Trophoblast cell (in vitro differentiated cells and primary cell): ENCODE results near the gene SUSD4.

Source experiments
- DNase-seq, 2 donors: peaks; one replicate each; pipeline ENCODE4 v3.0.0-alpha.2; 2016
- H2AFZ ChIP-seq: 2 replicates; pipeline ENCODE4 v1.6.1; 2013; ENCODE audit warnings: low read length, moderate library complexity, mild to moderate bottlenecking; ENCODE audit not compliant: insufficient read depth, poor library complexity
- H2AK5ac ChIP-seq: 2 replicates; pipeline ENCODE4 v1.6.1; 2013; ENCODE audit warnings: mild to moderate bottlenecking, low read length
- H2BK120ac ChIP-seq: 2 replicates; pipeline ENCODE4 v1.6.1; 2013; ENCODE audit warnings: low read length, mild to moderate bottlenecking, moderate library complexity; ENCODE audit not compliant: insufficient read depth, poor library complexity
- H2BK12ac ChIP-seq: 2 replicates; pipeline ENCODE4 v1.6.1; 2013; ENCODE audit warnings: mild to moderate bottlenecking, low read length, moderate library complexity
- H2BK5ac ChIP-seq: 2 replicates; pipeline ENCODE4 v1.6.1; 2013; ENCODE audit warnings: low read length, low read depth, moderate library complexity, mild to moderate bottlenecking; ENCODE audit not compliant: poor library complexity
- H3K14ac ChIP-seq: 2 replicates; pipeline ENCODE4 v1.6.1; 2013; ENCODE audit warnings: mild to moderate bottlenecking, low read length
- H3K18ac ChIP-seq: 2 replicates; pipeline ENCODE4 v1.6.1; 2013; ENCODE audit warnings: mild to moderate bottlenecking, low read length
- H3K23ac ChIP-seq: 2 replicates; pipeline ENCODE4 v1.6.1; 2013; ENCODE audit warnings: low read length
- H3K27ac ChIP-seq: 2 replicates; pipeline ENCODE4 v1.5.1; 2013; ENCODE audit warnings: low read depth, mild to moderate bottlenecking, inconsistent platforms, low read length, moderate library complexity
- H3K27me3 ChIP-seq: 2 replicates; pipeline ENCODE4 v1.6.1; 2013; ENCODE audit warnings: inconsistent platforms, mild to moderate bottlenecking, low read length, moderate library complexity; ENCODE audit not compliant: insufficient read depth
- H3K36me3 ChIP-seq, 2 experiments: 1 replicate in 1 of 2; 2 replicates in 1 of 2; pipeline ENCODE4 v1.6.1; 2013; ENCODE audit warnings: low read length in 2 of 2, mild to moderate bottlenecking in 2 of 2, moderate library complexity in 1 of 2; ENCODE audit not compliant: insufficient read depth in 2 of 2, control insufficient read depth in 1 of 2
- H3K4ac ChIP-seq: 2 replicates; pipeline ENCODE4 v1.6.1; 2013; ENCODE audit warnings: low read depth, mild to moderate bottlenecking, low read length, moderate library complexity
- H3K4me1 ChIP-seq, 2 experiments: 1 replicate in 1 of 2; 2 replicates in 1 of 2; pipeline ENCODE4 v1.6.1; 2013; ENCODE audit warnings: low read length in 2 of 2, mild to moderate bottlenecking in 2 of 2, moderate library complexity in 1 of 2; ENCODE audit not compliant: insufficient read depth in 2 of 2, control insufficient read depth in 1 of 2
- H3K4me2 ChIP-seq: 2 replicates; pipeline ENCODE4 v1.6.1; 2013; ENCODE audit warnings: inconsistent platforms, mild to moderate bottlenecking, low read length, moderate library complexity
- H3K4me3 ChIP-seq: 2 replicates; pipeline ENCODE4 v1.5.1; 2013; ENCODE audit warnings: mild to moderate bottlenecking, low read depth, low read length, inconsistent platforms
- H3K79me1 ChIP-seq: one replicate; pipeline ENCODE4 v1.6.1; 2013; ENCODE audit warnings: low read length
- H3K79me2 ChIP-seq: 2 replicates; pipeline ENCODE4 v1.6.1; 2013; ENCODE audit warnings: low read length, mild to moderate bottlenecking; ENCODE audit not compliant: control insufficient read depth, insufficient read depth, poor library complexity
- H3K9ac ChIP-seq: 2 replicates; pipeline ENCODE4 v1.6.1; 2013; ENCODE audit warnings: mild to moderate bottlenecking, low read length
- H3K9me3 ChIP-seq: 2 replicates; pipeline ENCODE4 v1.6.1; 2013; ENCODE audit warnings: low read depth, mild to moderate bottlenecking, control low read depth, inconsistent platforms, low read length; ENCODE audit not compliant: insufficient read depth
- H4K12ac ChIP-seq: 2 replicates; pipeline ENCODE4 v1.6.1; 2013; ENCODE audit warnings: low read depth, mild to moderate bottlenecking, low read length, moderate library complexity
- H4K8ac ChIP-seq: 2 replicates; pipeline ENCODE4 v1.6.1; 2013; ENCODE audit warnings: low read depth, mild to moderate bottlenecking, low read length, moderate library complexity
- H4K91ac ChIP-seq: one replicate; pipeline ENCODE4 v1.6.1; 2013; ENCODE audit warnings: low read depth, mild to moderate bottlenecking, low read length, moderate library complexity
- WGBS: extraction: QIAGEN DNeasy Blood & Tissue Kit; methylation state at CpG from one replicate; pipeline ENCODE4 v1.1.7; 2013; ENCODE audit warnings: missing lambda C conversion rate; ENCODE audit not compliant: insufficient read length, insufficient coverage; ENCODE audit errors: extremely low coverage; 5-methylcytosine and 5-hydroxymethylcytosine counted together

The SUSD4 gene

GRCh38 chr1:223326776-223327175 is 37.2 kb downstream of the SUSD4 start:
- Histone ChIP-seq H3K27ac (no peak overlapping the region), H3K9me3 (no peaks in the 10 kb centered on the region), H4K12ac (no peak overlapping the region), H2AFZ (no peak overlapping the region), H2BK5ac (no peak overlapping the region), H3K4ac (no peak overlapping the region), H3K4me2 (no peak overlapping the region), H3K9ac (no peak overlapping the region), H3K27me3 (no peaks in the 10 kb centered on the region), H3K23ac (no peak overlapping the region), H3K4me3 (no peak overlapping the region), H3K4me1 (no peaks in the 10 kb centered on the region), H3K18ac (no peak overlapping the region), H4K8ac (no peak overlapping the region), H2BK120ac (no peak overlapping the region), H3K14ac (no peak overlapping the region), H4K91ac (no peak overlapping the region), H3K79me1 (no peaks in the 10 kb centered on the region), H2AK5ac (no peak overlapping the region), H3K79me2 (no peaks in the 10 kb centered on the region), H2BK12ac (no peak overlapping the region), H3K36me3 (no peaks in the 10 kb centered on the region)
- DNase-seq = no peak
- WGBS = no CpG with 5 or more reads among the region's 1 CpG

DNA sequence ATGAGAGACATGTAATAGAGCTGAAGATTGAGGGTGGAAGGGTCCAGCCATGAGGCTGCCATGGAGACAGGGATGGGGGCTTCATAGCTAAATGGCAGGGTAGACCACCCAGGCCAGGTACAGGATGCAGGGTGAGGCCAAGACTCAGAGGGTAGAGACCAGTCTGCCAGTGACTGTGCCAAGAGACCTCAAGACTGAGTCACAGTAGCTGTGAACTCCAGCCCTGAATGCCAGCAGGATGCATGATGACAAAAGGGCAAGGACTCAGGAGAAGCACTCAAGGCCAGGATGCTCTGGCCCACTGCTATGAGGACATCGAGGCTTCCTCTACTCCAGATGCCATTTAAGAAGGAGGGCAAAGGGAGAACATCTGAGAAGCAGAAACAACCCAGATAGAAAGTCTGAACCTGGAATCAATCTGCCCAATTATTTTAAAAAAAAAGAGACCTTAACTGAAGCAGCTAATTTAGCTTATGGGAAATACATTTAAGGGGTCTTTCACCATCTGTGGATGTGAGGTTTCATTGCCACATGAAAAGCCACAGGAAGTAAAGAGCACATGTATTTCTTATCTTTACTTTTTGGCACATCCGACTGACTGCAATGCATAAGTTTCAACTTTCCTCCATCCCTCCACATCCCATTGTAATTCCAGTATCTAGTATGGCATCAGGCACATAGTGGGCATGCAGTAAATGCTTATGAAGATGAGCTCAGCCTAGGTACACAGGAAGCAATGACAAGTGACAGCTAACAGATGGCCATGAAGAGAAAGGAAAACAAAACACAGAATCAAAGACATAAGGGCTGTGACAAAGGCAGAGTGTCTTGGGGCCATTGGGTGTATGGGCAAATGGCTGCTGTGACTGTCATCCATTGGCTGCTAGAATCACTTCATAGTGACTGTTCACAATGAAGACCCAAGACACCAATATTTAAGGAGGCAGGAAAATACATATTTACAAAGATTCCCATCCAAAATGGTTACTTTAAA is 40.2 kb downstream of the SUSD4 start:
- H3K4me2 ChIP-seq = no peak overlapping the region
- no peak overlapping the region for H3K4me3 ChIP-seq
- H3K18ac ChIP-seq = no peak overlapping the region
- no peak overlapping the region for H3K14ac ChIP-seq
- peaks cover 0 to 4% of the 10 kb centered on the region in 2 experiments for H3K4me1 ChIP-seq
- H3K9me3 ChIP-seq = no peaks in the 10 kb centered on the region
- no peak overlapping the region for H2AK5ac ChIP-seq
- no peaks in the 10 kb centered on the region for H3K27me3 ChIP-seq
- no peak overlapping the region for H2BK12ac ChIP-seq
- H3K79me1 ChIP-seq = no peaks in the 10 kb centered on the region
- H2BK120ac ChIP-seq = no peak overlapping the region
- H2BK5ac ChIP-seq = no peak overlapping the region
- no peaks in the 10 kb centered on the region for H3K79me2 ChIP-seq
- no peaks in the 10 kb centered on the region for H3K36me3 ChIP-seq
- no peak overlapping the region for H3K4ac ChIP-seq
- H3K9ac ChIP-seq = no peak overlapping the region
- H4K91ac ChIP-seq = no peak overlapping the region
- H3K23ac ChIP-seq = no peak overlapping the region
- H3K27ac ChIP-seq = no peak overlapping the region
- WGBS = no CpG with 5 or more reads among the region's 2 CpGs
- DNase-seq = no peak
- no peak overlapping the region for H4K12ac ChIP-seq
- no peak overlapping the region for H4K8ac ChIP-seq
- no peak overlapping the region for H2AFZ ChIP-seq

DNA sequence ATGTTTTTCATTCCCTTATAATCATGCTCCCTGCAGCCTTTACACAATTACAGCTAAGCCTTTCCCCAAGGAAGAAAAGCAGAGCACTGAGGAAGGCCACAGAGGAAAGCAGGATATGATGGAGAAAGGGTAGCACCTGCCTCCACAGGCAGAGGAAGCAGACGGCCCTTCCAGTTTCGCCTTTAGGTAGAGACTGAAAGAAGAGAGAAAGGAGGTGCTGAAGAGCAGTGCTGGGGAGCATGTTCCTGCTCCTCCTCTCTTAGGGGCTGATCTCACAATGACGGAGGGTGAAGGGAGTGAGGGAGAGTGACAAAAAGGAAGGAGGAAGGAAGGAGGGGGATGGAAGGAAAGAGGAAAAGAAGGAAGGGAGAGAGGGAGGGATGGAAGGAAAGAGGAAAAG is 41.1 kb downstream of the SUSD4 start:
- Histone ChIP-seq H3K9ac (no peak overlapping the region), H4K12ac (no peak overlapping the region), H2BK120ac (no peak overlapping the region), H4K8ac (no peak overlapping the region), H2BK5ac (no peak overlapping the region), H3K18ac (no peak overlapping the region), H3K79me2 (no peaks in the 10 kb centered on the region), H2BK12ac (no peak overlapping the region), H3K4me3 (no peak overlapping the region), H3K4ac (no peak overlapping the region), H3K9me3 (no peaks in the 10 kb centered on the region), H3K4me1 (peaks cover 0 to 4% of the 10 kb centered on the region in 2 experiments), H3K79me1 (no peaks in the 10 kb centered on the region), H3K36me3 (no peaks in the 10 kb centered on the region), H3K14ac (no peak overlapping the region), H4K91ac (no peak overlapping the region), H3K27ac (no peak overlapping the region), H2AK5ac (no peak overlapping the region), H3K4me2 (no peak overlapping the region), H3K23ac (no peak overlapping the region), H3K27me3 (no peaks in the 10 kb centered on the region), H2AFZ (no peak overlapping the region)
- no CpG with 5 or more reads among the region's 3 CpGs for WGBS
- no peak for DNase-seq

- Histone ChIP-seq H2BK5ac (no peak overlapping the region), H3K18ac (no peak overlapping the region), H3K4me3 (no peak overlapping the region), H4K12ac (no peak overlapping the region), H2AFZ (no peak overlapping the region), H3K27ac (no peak overlapping the region), H3K9me3 (no peaks in the 10 kb centered on the region), H3K4ac (no peak overlapping the region), H4K91ac (no peak overlapping the region), H3K79me1 (no peaks in the 10 kb centered on the region), H3K4me1 (peaks cover 0 to 4% of the 10 kb centered on the region in 2 experiments), H3K27me3 (no peaks in the 10 kb centered on the region), H3K4me2 (no peak overlapping the region), H3K14ac (no peak overlapping the region), H2BK12ac (no peak overlapping the region), H2AK5ac (no peak overlapping the region), H4K8ac (no peak overlapping the region), H2BK120ac (no peak overlapping the region), H3K79me2 (no peaks in the 10 kb centered on the region), H3K9ac (no peak overlapping the region), H3K36me3 (no peaks in the 10 kb centered on the region), H3K23ac (no peak overlapping the region)
- no peak for DNase-seq
- WGBS = no CpG with 5 or more reads among the region's 6 CpGs
These were observed 43.0 kb downstream of the SUSD4 start for GRCh38 chr1:223320959-223321358.
